GM12878 (cell line): Measurements from ENCODE around the gene RALGPS1. TPM values are rescaled to one million over a fixed set of nuclear protein-coding genes. Genes with fewer than 3 reads are reported as not detected.

Source experiments
- ATAC-seq: fragments of 200-7000 bp; cut with Tn5 transposase; 3 replicates; pipeline ENCODE4 v1.9.1; 2020; ENCODE audit warnings: mild to moderate bottlenecking, moderate library complexity
- BruUV-seq: library from RNA; stranded (reverse); fragments of 400-500 nt; replicated peaks from 2 replicates; lab custom pipeline; 2021; lab: Mats Ljungman, UMichigan
- CTCF ChIA-PET: fragments of 300-600 bp; sonication (Branson Sonifier 250); formaldehyde crosslinking; extraction: SDS; loops from one replicate; lab custom pipeline; 2021; ENCODE audit warnings: inconsistent platforms; lab: Yijun Ruan, JAX
- POLR2A ChIA-PET: fragments of 350-600 bp; formaldehyde crosslinking; extraction: SDS; loops from one replicate; lab custom pipeline; 2021; ENCODE audit warnings: inconsistent platforms; lab: Charles Lee
- RAD21 ChIA-PET: fragments of 300-600 bp; sonication (Branson Sonifier 250); formaldehyde crosslinking; loops from one replicate; lab custom pipeline; 2023; ENCODE audit warnings: antibody characterized with exemption; ENCODE audit not compliant: unreplicated experiment; lab: Charles Lee
- SMC1A ChIA-PET: fragments of 300-600 bp; sonication (Branson Sonifier 250); formaldehyde crosslinking; loops from one replicate; lab custom pipeline; 2023; ENCODE audit not compliant: unreplicated experiment, uncharacterized antibody; lab: Charles Lee
- DNase-seq: peaks from one replicate; pipeline ENCODE4 v3.0.0-alpha.2; 2011; ENCODE audit warnings: low read depth, low spot score
- FAIRE-seq: peaks from 3 replicates; lab custom pipeline; 2011; peaks lifted over from hg19 to GRCh38; lab: Jason Lieb, UNC
- H2AFZ ChIP-seq: 2 replicates; pipeline ENCODE4 v1.6.0; 2011; ENCODE audit warnings: low read depth, low read length, control low read depth; ENCODE audit not compliant: control insufficient read depth
- H3K27ac ChIP-seq: 2 replicates; pipeline ENCODE4 v1.5.1; 2011; ENCODE audit warnings: control low read depth; ENCODE audit not compliant: control insufficient read depth, insufficient read depth
- H3K27me3 ChIP-seq, 2 experiments: replicated peaks in 1 of 2; 2 replicates each; pipeline versions ENCODE4 v1.6.0 to v1.6.1; 2011; ENCODE audit warnings: low read length in 1 of 2; ENCODE audit not compliant: control insufficient read depth in 2 of 2, insufficient read depth in 2 of 2
- H3K36me3 ChIP-seq, 2 experiments: 2 replicates each; pipeline ENCODE4 v1.5.1; 2011; ENCODE audit warnings: low read length in 1 of 2; ENCODE audit not compliant: control insufficient read depth in 2 of 2, insufficient read depth in 2 of 2
- H3K4me1 ChIP-seq: 2 replicates; pipeline ENCODE4 v1.6.1; 2011; ENCODE audit warnings: mild to moderate bottlenecking, low read length, moderate library complexity, mixed read lengths; ENCODE audit not compliant: control insufficient read depth, insufficient read depth
- H3K4me2 ChIP-seq: 2 replicates; pipeline ENCODE4 v1.6.0; 2011; ENCODE audit warnings: control low read depth; ENCODE audit not compliant: control insufficient read depth, insufficient read depth
- H3K4me3 ChIP-seq: fragments of 200-600 bp; sonication (generic); 2 replicates; pipeline ENCODE4 v1.5.1; 2016
- H3K79me2 ChIP-seq: 2 replicates; pipeline ENCODE4 v1.6.0; 2011; ENCODE audit warnings: low read length; ENCODE audit not compliant: control insufficient read depth, insufficient read depth
- H3K9ac ChIP-seq: 2 replicates; pipeline ENCODE4 v1.8.0; 2011; ENCODE audit warnings: low read length, control low read depth, mixed read lengths; ENCODE audit not compliant: control insufficient read depth, insufficient read depth
- H3K9me3 ChIP-seq: replicated peaks from 3 replicates; pipeline ENCODE4 v1.5.1; 2011; ENCODE audit warnings: mild to moderate bottlenecking, low read length; ENCODE audit not compliant: control insufficient read depth, insufficient read depth
- H4K20me1 ChIP-seq: 2 replicates; pipeline ENCODE4 v1.6.0; 2011; ENCODE audit not compliant: control insufficient read depth, insufficient read depth
- BCLAF1 ChIP-seq: fragments of 450-650 bp; IDR thresholded peaks from 2 replicates; pipeline ENCODE4 v1.6.1; 2017; ENCODE audit warnings: antibody characterized with exemption, mild to moderate bottlenecking, moderate library complexity
- HSF1 ChIP-seq: fragments of 150-350 bp; IDR thresholded peaks from 2 replicates; pipeline ENCODE4 v1.6.1; 2014; ENCODE audit warnings: mild to moderate bottlenecking, low read depth, low read length
- RAD21 ChIP-seq: IDR thresholded peaks from 2 replicates; pipeline ENCODE4 v1.6.1; 2011; ENCODE audit warnings: mild to moderate bottlenecking, low read depth, low read length, moderate library complexity; ENCODE audit not compliant: insufficient read depth
- SKIL ChIP-seq: fragments of 450-650 bp; IDR thresholded peaks from 2 replicates; pipeline ENCODE4 v1.6.1; 2017; ENCODE audit warnings: mild to moderate bottlenecking, low read depth, inconsistent platforms; ENCODE audit not compliant: poor library complexity, severe bottlenecking
- SMAD5 ChIP-seq: IDR thresholded peaks from 2 replicates; pipeline ENCODE4 v1.6.1; 2016; ENCODE audit warnings: antibody characterized with exemption, low read depth
- SP1 ChIP-seq: IDR thresholded peaks from one replicate; pipeline ENCODE4 v1.6.1; 2011; ENCODE audit warnings: low read depth, low read length
- ZBTB11 ChIP-seq: fragments of 450-650 bp; formaldehyde crosslinking; IDR thresholded peaks from 2 replicates; pipeline ENCODE4 v1.5.0; 2022; ENCODE audit warnings: mild to moderate bottlenecking, missing genetic modification characterization
- WGBS: methylation state at CpG from one replicate; pipeline ENCODE4 v1.1.6; 2016; ENCODE audit warnings: low lambda C conversion rate; ENCODE audit not compliant: insufficient replicate concordance, insufficient coverage; ENCODE audit errors: missing lambda C conversion rate; 5-methylcytosine and 5-hydroxymethylcytosine counted together
- in situ Hi-C: fragments of 300-500 bp; cut with MboI; formaldehyde crosslinking; loops from 9 replicates; pipeline ENCODE4 v1.14.3; 2018; ENCODE audit warnings: mixed read lengths
- intact Hi-C: fragments of 100-400 bp; cut with micrococcal nuclease; formaldehyde crosslinking; loops from one replicate; pipeline ENCODE4 v1.14.2; 2022; ENCODE audit not compliant: unreplicated experiment
- polyA plus RNA-seq, 11 experiments: library from polyadenylated mRNA; depleted of rRNA in 4 of 11; unstranded in 6 of 11; stranded (reverse) in 5 of 11; fragments of >200 nt; fragmentation: Nextera tagmentation in 4 of 11; fragmentation: Illumina TruSeq in 1 of 11; extraction: Ambion mirVana in 4 of 11; extraction: Trizol in 1 of 11; gene quantifications; 1 replicate in 1 of 11; 2 replicates in 10 of 11; pipeline versions ENCODE4 v1.2.1 to v1.2.3, GENCODE V29; 2011 to 2016; ENCODE audit warnings: inconsistent platforms in 2 of 11, missing spikeins in 2 of 11, low read depth in 1 of 11
- total RNA-seq, 4 experiments: library from RNA; depleted of rRNA in 3 of 4; stranded (reverse); fragments of >200 nt in 3 of 4; fragmentation: Illumina TruSeq in 1 of 4; extraction: Trizol in 1 of 4; gene quantifications; 2 replicates each; pipeline versions ENCODE4 v1.2.1 to v1.2.3, GENCODE V29; 2013 to 2021

Gene RALGPS1
- total and polyA plus RNA-seq, 10 of the 15 experiments (the other 5 are each of a cell fraction or from before 2014, with no cell fraction given), result 0.13 to 5.6 (median 2.7) TPM

GRCh38 chr9:127219520-127219919, 304.9 kb downstream of the RALGPS1 start:
- Histone ChIP-seq H2AFZ (no peak overlapping the region), H3K4me3 (no peak overlapping the region), H3K27ac (no peak overlapping the region), H3K27me3 (no peaks in the 10 kb centered on the region; a peak in 1 of 4 replicates), H4K20me1 (no peaks in the 10 kb centered on the region), H3K9me3 (no peaks in the 10 kb centered on the region), H3K9ac (no peak overlapping the region), H3K4me2 (no peak overlapping the region), H3K4me1 (peaks cover 21% of the 10 kb centered on the region), H3K36me3 (no peaks in the 10 kb centered on the region), H3K79me2 (no peaks in the 10 kb centered on the region)
- no peak for TF ChIP-seq HSF1
- no peak for TF ChIP-seq ZBTB11 (CRISPR knock-in tag)
- no peak for TF ChIP-seq RAD21
- no peak for TF ChIP-seq SMAD5
- TF ChIP-seq BCLAF1, result no peak
- TF ChIP-seq SP1, result no peak
- no peak for TF ChIP-seq SKIL
- ATAC-seq (no peak), FAIRE-seq (no peak), DNase-seq (no peak)
- SMC1A ChIA-PET, result no interaction called here
- RAD21 ChIA-PET, result no interaction called here
- WGBS, result 96% methylated on average over 6 of the region's 6 CpGs
- intact Hi-C loops (loop anchor here (10.0 kb wide), 1 partner anchor 235 kb away; the partner anchor contains the start of genes LRSAM1 and RPL12), in situ Hi-C loops (loop anchor here (5.0 kb wide), 1 partner anchor 178 kb away; the partner anchor contains the start of gene SLC2A8)
- no TSS peak for BruUV-seq
- POLR2A ChIA-PET, result no interaction called here
- CTCF ChIA-PET, result interaction anchor here (0.8 to 1.1 kb wide), 3 partner anchors 10 to 178 kb away, joined by 3 to 5 read pairs (median 4); partner anchors contain the start of gene SLC2A8
